ENCODE measurements around the gene OR10P1. TPM values are rescaled to one million over a fixed set of nuclear protein-coding genes. Genes with fewer than 3 reads are reported as not detected.

The OR10P1 gene
- total RNA-seq, 1 experiment from 2014 or later = not detected

- H3K9me3 ChIP-seq (ENCODE audit: low read length) = no peaks in the 10 kb centered on the region
- no peak for ATAC-seq
- no peak for TF ChIP-seq EZH2phosphoT487 (IDR thresholded peaks at IDR 0.05; ENCODE audit: borderline replicate concordance, low read length)
- TF ChIP-seq EZH2 (IDR thresholded peaks at IDR 0.05; ENCODE audit: low read length, unreplicated experiment) = no peak
- TF ChIP-seq, protein P1, sequence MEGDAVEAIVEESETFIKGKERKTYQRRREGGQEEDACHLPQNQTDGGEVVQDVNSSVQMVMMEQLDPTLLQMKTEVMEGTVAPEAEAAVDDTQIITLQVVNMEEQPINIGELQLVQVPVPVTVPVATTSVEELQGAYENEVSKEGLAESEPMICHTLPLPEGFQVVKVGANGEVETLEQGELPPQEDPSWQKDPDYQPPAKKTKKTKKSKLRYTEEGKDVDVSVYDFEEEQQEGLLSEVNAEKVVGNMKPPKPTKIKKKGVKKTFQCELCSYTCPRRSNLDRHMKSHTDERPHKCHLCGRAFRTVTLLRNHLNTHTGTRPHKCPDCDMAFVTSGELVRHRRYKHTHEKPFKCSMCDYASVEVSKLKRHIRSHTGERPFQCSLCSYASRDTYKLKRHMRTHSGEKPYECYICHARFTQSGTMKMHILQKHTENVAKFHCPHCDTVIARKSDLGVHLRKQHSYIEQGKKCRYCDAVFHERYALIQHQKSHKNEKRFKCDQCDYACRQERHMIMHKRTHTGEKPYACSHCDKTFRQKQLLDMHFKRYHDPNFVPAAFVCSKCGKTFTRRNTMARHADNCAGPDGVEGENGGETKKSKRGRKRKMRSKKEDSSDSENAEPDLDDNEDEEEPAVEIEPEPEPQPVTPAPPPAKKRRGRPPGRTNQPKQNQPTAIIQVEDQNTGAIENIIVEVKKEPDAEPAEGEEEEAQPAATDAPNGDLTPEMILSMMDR (conservative IDR thresholded peaks at IDR 0.05; ENCODE audit: low read depth, low read length) = no peak
- peaks cover 61% of the 10 kb centered on the region for H3K27me3 ChIP-seq (ENCODE audit: low read length)
- no peak overlapping the region for H2AFZ ChIP-seq (ENCODE audit: low read length)
- H3K4me2 ChIP-seq (ENCODE audit: low read length) = no peak overlapping the region
- ChIA-PET POLR2A (ENCODE audit: unreplicated experiment) (no interaction called here), CTCF (no interaction called here)
- H3K27ac ChIP-seq (ENCODE audit: low read length) = no peak overlapping the region
- no peaks in the 10 kb centered on the region for H4K20me1 ChIP-seq (ENCODE audit: low read length)
- intact Hi-C loops (cut with micrococcal nuclease) = no loop called here
- H3K36me3 ChIP-seq (ENCODE audit: low read depth, low read length) = no peaks in the 10 kb centered on the region
- BruUV-seq (replicated peaks) = no TSS peak
- H3K9me2 ChIP-seq (replicated peaks; ENCODE audit: low read length) = no peaks in the 10 kb centered on the region
- H3K79me2 ChIP-seq (ENCODE audit: low read length) = no peaks in the 10 kb centered on the region
- H3K9ac ChIP-seq (ENCODE audit: low read length) = no peak overlapping the region
- no peaks in the 10 kb centered on the region for H3K4me1 ChIP-seq (ENCODE audit: insufficient read depth, low read length)
- no peaks in the 10 kb centered on the region for H3F3A ChIP-seq (ENCODE audit: low read length, unreplicated experiment)
- DNase-seq = no peak
- H3K4me3 ChIP-seq (ENCODE audit: low read length) = no peak overlapping the region
Measured at GRCh38 chr12:55629058-55629841, 7.4 kb upstream of the OR10P1 start.

- Histone ChIP-seq H3K4me1 (ENCODE audit: insufficient read depth, low read length) (no peaks in the 10 kb centered on the region), H3K4me2 (ENCODE audit: low read length) (no peak overlapping the region), H3K9ac (ENCODE audit: low read length) (no peak overlapping the region), H3K9me2 (replicated peaks; ENCODE audit: low read length) (no peaks in the 10 kb centered on the region), H3K79me2 (ENCODE audit: low read length) (no peaks in the 10 kb centered on the region), H3K36me3 (ENCODE audit: low read depth, low read length) (no peaks in the 10 kb centered on the region), H3F3A (ENCODE audit: low read length, unreplicated experiment) (no peaks in the 10 kb centered on the region), H3K9me3 (ENCODE audit: low read length) (no peaks in the 10 kb centered on the region), H4K20me1 (ENCODE audit: low read length) (no peaks in the 10 kb centered on the region), H3K4me3 (ENCODE audit: low read length) (no peak overlapping the region), H3K27me3 (ENCODE audit: low read length) (peaks cover 71% of the 10 kb centered on the region), H2AFZ (ENCODE audit: low read length) (no peak overlapping the region), H3K27ac (ENCODE audit: low read length) (no peak overlapping the region)
- POLR2A ChIA-PET (ENCODE audit: unreplicated experiment) = no interaction called here
- ATAC-seq (no peak), DNase-seq (no peak)
- TF ChIP-seq EZH2 (IDR thresholded peaks at IDR 0.05; ENCODE audit: low read length, unreplicated experiment) = no peak
- no peak for TF ChIP-seq EZH2phosphoT487 (IDR thresholded peaks at IDR 0.05; ENCODE audit: borderline replicate concordance, low read length)
- TF ChIP-seq, protein P1 (conservative IDR thresholded peaks at IDR 0.05; ENCODE audit: low read depth, low read length) = no peak
- BruUV-seq (replicated peaks) = no TSS peak
- intact Hi-C loops (cut with micrococcal nuclease) = no loop called here
- CTCF ChIA-PET = no interaction called here
Measured at GRCh38 chr12:55631056-55631455, 5.6 kb upstream of the OR10P1 start.

GRCh38 chr12:55631733-55632132 is 5.0 kb upstream of the OR10P1 start:
- ChIA-PET POLR2A (ENCODE audit: unreplicated experiment) (no interaction called here), CTCF (no interaction called here)
- no TSS peak for BruUV-seq (replicated peaks)
- no peak for TF ChIP-seq EZH2phosphoT487 (IDR thresholded peaks at IDR 0.05; ENCODE audit: borderline replicate concordance, low read length)
- TF ChIP-seq, protein P1 (conservative IDR thresholded peaks at IDR 0.05; ENCODE audit: low read depth, low read length) = no peak
- Histone ChIP-seq H3K4me3 (ENCODE audit: low read length) (no peak overlapping the region), H4K20me1 (ENCODE audit: low read length) (no peaks in the 10 kb centered on the region), H3K9me2 (replicated peaks; ENCODE audit: low read length) (no peaks in the 10 kb centered on the region), H3K4me1 (ENCODE audit: insufficient read depth, low read length) (no peaks in the 10 kb centered on the region), H3K27me3 (ENCODE audit: low read length) (peaks cover 69% of the 10 kb centered on the region), H3K79me2 (ENCODE audit: low read length) (no peaks in the 10 kb centered on the region), H3K4me2 (ENCODE audit: low read length) (no peak overlapping the region), H3K9ac (ENCODE audit: low read length) (no peak overlapping the region), H3K36me3 (ENCODE audit: low read depth, low read length) (no peaks in the 10 kb centered on the region), H3K27ac (ENCODE audit: low read length) (no peak overlapping the region), H2AFZ (ENCODE audit: low read length) (no peak overlapping the region), H3K9me3 (ENCODE audit: low read length) (no peaks in the 10 kb centered on the region), H3F3A (ENCODE audit: low read length, unreplicated experiment) (no peaks in the 10 kb centered on the region)
- intact Hi-C loops (cut with micrococcal nuclease) = no loop called here
- DNase-seq = no peak
- no peak for ATAC-seq
